GM12878 (cell line): ENCODE measurements around the gene SLC22A23. TPM values are rescaled to one million over a fixed set of nuclear protein-coding genes. Genes with fewer than 3 reads are reported as not detected.

Experiments used
- ATAC-seq: fragments of 200-7000 bp; cut with Tn5 transposase; 3 replicates; pipeline ENCODE4 v1.9.1; 2020; ENCODE audit warnings: mild to moderate bottlenecking, moderate library complexity
- BruUV-seq: library from RNA; stranded (reverse); fragments of 400-500 nt; replicated peaks from 2 replicates; lab custom pipeline; 2021; lab: Mats Ljungman, UMichigan
- CTCF ChIA-PET: fragments of 300-600 bp; sonication (Branson Sonifier 250); formaldehyde crosslinking; extraction: SDS; loops from one replicate; lab custom pipeline; 2021; ENCODE audit warnings: inconsistent platforms; lab: Yijun Ruan, JAX
- POLR2A ChIA-PET: fragments of 350-600 bp; formaldehyde crosslinking; extraction: SDS; loops from one replicate; lab custom pipeline; 2021; ENCODE audit warnings: inconsistent platforms; lab: Charles Lee
- RAD21 ChIA-PET: fragments of 300-600 bp; sonication (Branson Sonifier 250); formaldehyde crosslinking; loops from one replicate; lab custom pipeline; 2023; ENCODE audit warnings: antibody characterized with exemption; ENCODE audit not compliant: unreplicated experiment; lab: Charles Lee
- SMC1A ChIA-PET: fragments of 300-600 bp; sonication (Branson Sonifier 250); formaldehyde crosslinking; loops from one replicate; lab custom pipeline; 2023; ENCODE audit not compliant: unreplicated experiment, uncharacterized antibody; lab: Charles Lee
- DNase-seq: peaks from one replicate; pipeline ENCODE4 v3.0.0-alpha.2; 2011; ENCODE audit warnings: low read depth, low spot score
- FAIRE-seq: peaks from 3 replicates; lab custom pipeline; 2011; peaks lifted over from hg19 to GRCh38; lab: Jason Lieb, UNC
- H2AFZ ChIP-seq: 2 replicates; pipeline ENCODE4 v1.6.0; 2011; ENCODE audit warnings: low read depth, low read length, control low read depth; ENCODE audit not compliant: control insufficient read depth
- H3K27ac ChIP-seq: 2 replicates; pipeline ENCODE4 v1.5.1; 2011; ENCODE audit warnings: control low read depth; ENCODE audit not compliant: control insufficient read depth, insufficient read depth
- H3K27me3 ChIP-seq, 2 experiments: replicated peaks in 1 of 2; 2 replicates each; pipeline versions ENCODE4 v1.6.0 to v1.6.1; 2011; ENCODE audit warnings: low read length in 1 of 2; ENCODE audit not compliant: control insufficient read depth in 2 of 2, insufficient read depth in 2 of 2
- H3K36me3 ChIP-seq, 2 experiments: 2 replicates each; pipeline ENCODE4 v1.5.1; 2011; ENCODE audit warnings: low read length in 1 of 2; ENCODE audit not compliant: control insufficient read depth in 2 of 2, insufficient read depth in 2 of 2
- H3K4me1 ChIP-seq: 2 replicates; pipeline ENCODE4 v1.6.1; 2011; ENCODE audit warnings: mild to moderate bottlenecking, low read length, moderate library complexity, mixed read lengths; ENCODE audit not compliant: control insufficient read depth, insufficient read depth
- H3K4me2 ChIP-seq: 2 replicates; pipeline ENCODE4 v1.6.0; 2011; ENCODE audit warnings: control low read depth; ENCODE audit not compliant: control insufficient read depth, insufficient read depth
- H3K4me3 ChIP-seq: fragments of 200-600 bp; sonication (generic); 2 replicates; pipeline ENCODE4 v1.5.1; 2016
- H3K79me2 ChIP-seq: 2 replicates; pipeline ENCODE4 v1.6.0; 2011; ENCODE audit warnings: low read length; ENCODE audit not compliant: control insufficient read depth, insufficient read depth
- H3K9ac ChIP-seq: 2 replicates; pipeline ENCODE4 v1.8.0; 2011; ENCODE audit warnings: low read length, control low read depth, mixed read lengths; ENCODE audit not compliant: control insufficient read depth, insufficient read depth
- H3K9me3 ChIP-seq: replicated peaks from 3 replicates; pipeline ENCODE4 v1.5.1; 2011; ENCODE audit warnings: mild to moderate bottlenecking, low read length; ENCODE audit not compliant: control insufficient read depth, insufficient read depth
- H4K20me1 ChIP-seq: 2 replicates; pipeline ENCODE4 v1.6.0; 2011; ENCODE audit not compliant: control insufficient read depth, insufficient read depth
- ATF7 ChIP-seq: fragments of 450-650 bp; IDR thresholded peaks from 2 replicates; pipeline ENCODE4 v1.6.1; 2016; ENCODE audit warnings: low read depth, mild to moderate bottlenecking
- BCLAF1 ChIP-seq: fragments of 450-650 bp; IDR thresholded peaks from 2 replicates; pipeline ENCODE4 v1.6.1; 2017; ENCODE audit warnings: antibody characterized with exemption, mild to moderate bottlenecking, moderate library complexity
- BRCA1 ChIP-seq: IDR thresholded peaks from 2 replicates; pipeline ENCODE4 v1.6.1; 2011; ENCODE audit warnings: low read depth, low read length, improper control_type of control experiment
- RAD21 ChIP-seq: IDR thresholded peaks from 2 replicates; pipeline ENCODE4 v1.6.1; 2011; ENCODE audit warnings: mild to moderate bottlenecking, low read depth, low read length, moderate library complexity; ENCODE audit not compliant: insufficient read depth
- RB1 ChIP-seq: fragments of 450-650 bp; formaldehyde crosslinking; IDR thresholded peaks from 2 replicates; pipeline ENCODE4 v1.6.1; 2017; ENCODE audit warnings: mild to moderate bottlenecking, borderline replicate concordance
- SPI1 ChIP-seq: IDR thresholded peaks from 2 replicates; pipeline ENCODE4 v1.6.1; 2011; ENCODE audit warnings: low read depth, mild to moderate bottlenecking, low read length, moderate library complexity, borderline replicate concordance; ENCODE audit not compliant: insufficient read depth
- YBX1 ChIP-seq: fragments of 450-650 bp; IDR thresholded peaks from 2 replicates; pipeline ENCODE4 v1.6.1; 2016; ENCODE audit warnings: antibody characterized with exemption
- ZBED1 ChIP-seq: IDR thresholded peaks from 2 replicates; pipeline ENCODE4 v1.6.1; 2016; ENCODE audit warnings: borderline replicate concordance
- ZBTB33 ChIP-seq: fragments of 450-650 bp; IDR thresholded peaks from 2 replicates; pipeline ENCODE4 v1.6.1; 2017; ENCODE audit warnings: mild to moderate bottlenecking
- WGBS: methylation state at CpG from one replicate; pipeline ENCODE4 v1.1.6; 2016; ENCODE audit warnings: low lambda C conversion rate; ENCODE audit not compliant: insufficient replicate concordance, insufficient coverage; ENCODE audit errors: missing lambda C conversion rate; 5-methylcytosine and 5-hydroxymethylcytosine counted together
- in situ Hi-C: fragments of 300-500 bp; cut with MboI; formaldehyde crosslinking; loops from 9 replicates; pipeline ENCODE4 v1.14.3; 2018; ENCODE audit warnings: mixed read lengths
- intact Hi-C: fragments of 100-400 bp; cut with micrococcal nuclease; formaldehyde crosslinking; loops from one replicate; pipeline ENCODE4 v1.14.2; 2022; ENCODE audit not compliant: unreplicated experiment
- polyA plus RNA-seq, 11 experiments: library from polyadenylated mRNA; depleted of rRNA in 4 of 11; unstranded in 6 of 11; stranded (reverse) in 5 of 11; fragments of >200 nt; fragmentation: Nextera tagmentation in 4 of 11; fragmentation: Illumina TruSeq in 1 of 11; extraction: Ambion mirVana in 4 of 11; extraction: Trizol in 1 of 11; gene quantifications; 1 replicate in 1 of 11; 2 replicates in 10 of 11; pipeline versions ENCODE4 v1.2.1 to v1.2.3, GENCODE V29; 2011 to 2016; ENCODE audit warnings: inconsistent platforms in 2 of 11, missing spikeins in 2 of 11, low read depth in 1 of 11
- total RNA-seq, 4 experiments: library from RNA; depleted of rRNA in 3 of 4; stranded (reverse); fragments of >200 nt in 3 of 4; fragmentation: Illumina TruSeq in 1 of 4; extraction: Trizol in 1 of 4; gene quantifications; 2 replicates each; pipeline versions ENCODE4 v1.2.1 to v1.2.3, GENCODE V29; 2013 to 2021
- TF ChIP-seq, protein P1 (sequence below): fragments of 450-650 bp; IDR thresholded peaks from 2 replicates; pipeline ENCODE4 v1.6.1; 2017; ENCODE audit warnings: mild to moderate bottlenecking, low read depth, inconsistent platforms; ENCODE audit not compliant: poor library complexity, severe bottlenecking
- TF ChIP-seq, protein P2 (sequence below): IDR thresholded peaks from 2 replicates; pipeline ENCODE4 v1.6.1; 2012; ENCODE audit warnings: low read depth, low read length, improper control_type of control experiment
- TF ChIP-seq, protein P3 (sequence below): IDR thresholded peaks from 2 replicates; pipeline ENCODE4 v1.6.1; 2011; ENCODE audit warnings: borderline replicate concordance, low read depth, mild to moderate bottlenecking, moderate library complexity, mixed read lengths, low read length; ENCODE audit not compliant: insufficient read depth; ENCODE audit errors: extremely low read length

SLC22A23 gene
- total and polyA plus RNA-seq, 10 of the 15 experiments (the other 5 are each of a cell fraction or from before 2014, with no cell fraction given), result 0.20 to 2.4 (median 0.74) TPM

DNA sequence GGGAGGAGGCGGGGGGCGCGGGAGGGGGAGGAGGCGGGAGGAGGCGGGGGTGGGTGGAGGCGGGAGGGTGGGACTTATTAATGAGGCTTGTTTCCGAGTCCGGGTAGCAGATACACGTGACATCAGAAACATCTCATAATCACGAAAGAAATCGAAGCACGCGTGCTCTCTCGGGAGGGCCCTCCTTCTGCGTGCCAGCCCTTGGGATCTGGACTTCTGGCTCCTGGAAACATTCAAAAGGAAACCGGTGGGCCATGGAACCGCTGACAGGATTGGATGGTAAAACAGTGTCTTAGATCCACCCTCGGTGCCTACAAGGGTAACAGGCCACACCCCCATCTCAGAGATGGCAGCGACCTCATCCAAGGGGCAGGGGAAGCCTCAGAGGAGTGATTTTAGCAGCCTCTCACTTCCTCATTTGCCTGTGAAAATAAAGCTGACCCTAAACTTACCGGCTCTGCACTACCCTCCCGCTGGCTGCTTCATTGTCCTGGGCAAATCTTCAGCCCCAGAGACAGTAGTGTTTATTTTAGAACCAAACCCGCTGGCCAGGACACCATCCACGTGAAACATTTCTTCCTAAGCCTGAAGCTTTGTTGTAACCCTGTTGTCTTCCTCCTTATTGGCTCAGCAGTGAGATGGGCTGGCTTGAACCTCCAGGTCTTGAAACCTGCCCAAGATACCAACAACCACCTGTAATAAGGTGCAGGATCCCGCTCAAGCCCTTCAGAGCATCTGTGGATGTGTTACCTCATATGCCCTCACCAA, 100.6 kb downstream of the SLC22A23 start:
- H3K4me1 ChIP-seq, result peaks cover 7% of the 10 kb centered on the region
- H3K36me3 ChIP-seq, result no peaks in the 10 kb centered on the region
- BruUV-seq, result TSS peak; percentile 93
- no peaks in the 10 kb centered on the region for H4K20me1 ChIP-seq
- ChIA-PET RAD21 (interaction anchor here (0.7 to 2.1 kb wide), 8 partner anchors 10 to 99 kb away, joined by 3 to 13 read pairs (median 3); no protein-coding TSS in a partner anchor), POLR2A (interaction anchor here (1.0 to 2.5 kb wide), 3 partner anchors 10 to 30 kb away, joined by 3 to 13 read pairs (median 6); no protein-coding TSS in a partner anchor), SMC1A (interaction anchor here (0.6 to 2.0 kb wide), 13 partner anchors 10 to 376 kb away, joined by 3 to 11 read pairs (median 4); no protein-coding TSS in a partner anchor), CTCF (interaction anchor here (1.4 to 1.7 kb wide), 6 partner anchors 10 to 622 kb away, joined by 3 to 8 read pairs (median 4); no protein-coding TSS in a partner anchor)
- H3K27ac ChIP-seq, result peak overlapping the region; percentile 63
- peak overlapping the region; percentile 52; the same call in 1 of the 2 replicates for H3K4me3 ChIP-seq
- H3K27me3 ChIP-seq, result no peaks in the 10 kb centered on the region
- intact Hi-C loops, result loop anchor here (2.0 kb wide), 1 partner anchor 27 kb away; no protein-coding TSS in a partner anchor
- WGBS, result 6% methylated on average over 15 of the region's 24 CpGs
- no peaks in the 10 kb centered on the region for H3K79me2 ChIP-seq
- H3K9me3 ChIP-seq, result no peaks in the 10 kb centered on the region; the same call in 2 of the 3 replicates
- DNase-seq (peak; percentile 77), ATAC-seq (peak; percentile 99), FAIRE-seq (peak; percentile 89)
- H3K4me2 ChIP-seq, result peak overlapping the region; percentile 60
- peak overlapping the region; percentile 90 for H2AFZ ChIP-seq
- peak overlapping the region; percentile 37; the same call in 1 of the 2 replicates for H3K9ac ChIP-seq
- in situ Hi-C loops, result no loop called here
- TF ChIP-seq ZBED1 (no peak), BRCA1 (no peak), RB1 (no peak), BCLAF1 (no peak), ATF7 (peak; percentile 83), RAD21 (no peak), YBX1 (no peak), SPI1 (peak; percentile 100), ZBTB33 (no peak)
- TF ChIP-seq, protein P1, sequence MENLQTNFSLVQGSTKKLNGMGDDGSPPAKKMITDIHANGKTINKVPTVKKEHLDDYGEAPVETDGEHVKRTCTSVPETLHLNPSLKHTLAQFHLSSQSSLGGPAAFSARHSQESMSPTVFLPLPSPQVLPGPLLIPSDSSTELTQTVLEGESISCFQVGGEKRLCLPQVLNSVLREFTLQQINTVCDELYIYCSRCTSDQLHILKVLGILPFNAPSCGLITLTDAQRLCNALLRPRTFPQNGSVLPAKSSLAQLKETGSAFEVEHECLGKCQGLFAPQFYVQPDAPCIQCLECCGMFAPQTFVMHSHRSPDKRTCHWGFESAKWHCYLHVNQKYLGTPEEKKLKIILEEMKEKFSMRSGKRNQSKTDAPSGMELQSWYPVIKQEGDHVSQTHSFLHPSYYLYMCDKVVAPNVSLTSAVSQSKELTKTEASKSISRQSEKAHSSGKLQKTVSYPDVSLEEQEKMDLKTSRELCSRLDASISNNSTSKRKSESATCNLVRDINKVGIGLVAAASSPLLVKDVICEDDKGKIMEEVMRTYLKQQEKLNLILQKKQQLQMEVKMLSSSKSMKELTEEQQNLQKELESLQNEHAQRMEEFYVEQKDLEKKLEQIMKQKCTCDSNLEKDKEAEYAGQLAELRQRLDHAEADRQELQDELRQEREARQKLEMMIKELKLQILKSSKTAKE, result peak; percentile 41
- TF ChIP-seq, protein P2, sequence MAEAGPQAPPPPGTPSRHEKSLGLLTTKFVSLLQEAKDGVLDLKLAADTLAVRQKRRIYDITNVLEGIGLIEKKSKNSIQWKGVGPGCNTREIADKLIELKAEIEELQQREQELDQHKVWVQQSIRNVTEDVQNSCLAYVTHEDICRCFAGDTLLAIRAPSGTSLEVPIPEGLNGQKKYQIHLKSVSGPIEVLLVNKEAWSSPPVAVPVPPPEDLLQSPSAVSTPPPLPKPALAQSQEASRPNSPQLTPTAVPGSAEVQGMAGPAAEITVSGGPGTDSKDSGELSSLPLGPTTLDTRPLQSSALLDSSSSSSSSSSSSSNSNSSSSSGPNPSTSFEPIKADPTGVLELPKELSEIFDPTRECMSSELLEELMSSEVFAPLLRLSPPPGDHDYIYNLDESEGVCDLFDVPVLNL, result no peak
- TF ChIP-seq, protein P3, sequence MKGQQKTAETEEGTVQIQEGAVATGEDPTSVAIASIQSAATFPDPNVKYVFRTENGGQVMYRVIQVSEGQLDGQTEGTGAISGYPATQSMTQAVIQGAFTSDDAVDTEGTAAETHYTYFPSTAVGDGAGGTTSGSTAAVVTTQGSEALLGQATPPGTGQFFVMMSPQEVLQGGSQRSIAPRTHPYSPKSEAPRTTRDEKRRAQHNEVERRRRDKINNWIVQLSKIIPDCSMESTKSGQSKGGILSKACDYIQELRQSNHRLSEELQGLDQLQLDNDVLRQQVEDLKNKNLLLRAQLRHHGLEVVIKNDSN, result no peak
